Ishikawa (cell line): ENCODE data around the gene SPEF2.

ENCODE experiments used
- EP300 ChIP-seq: IDR thresholded peaks from 2 replicates; pipeline ENCODE4 v1.6.1; 2012; ENCODE audit warnings: borderline replicate concordance
- TEAD4 ChIP-seq: IDR thresholded peaks from 2 replicates; pipeline ENCODE4 v1.6.1; 2012
- TF ChIP-seq, protein P1 (sequence below): IDR thresholded peaks from 2 replicates; pipeline ENCODE4 v1.6.1; 2012
- TF ChIP-seq, protein P2 (sequence below): IDR thresholded peaks from 2 replicates; pipeline ENCODE4 v1.6.1; 2012

DNA sequence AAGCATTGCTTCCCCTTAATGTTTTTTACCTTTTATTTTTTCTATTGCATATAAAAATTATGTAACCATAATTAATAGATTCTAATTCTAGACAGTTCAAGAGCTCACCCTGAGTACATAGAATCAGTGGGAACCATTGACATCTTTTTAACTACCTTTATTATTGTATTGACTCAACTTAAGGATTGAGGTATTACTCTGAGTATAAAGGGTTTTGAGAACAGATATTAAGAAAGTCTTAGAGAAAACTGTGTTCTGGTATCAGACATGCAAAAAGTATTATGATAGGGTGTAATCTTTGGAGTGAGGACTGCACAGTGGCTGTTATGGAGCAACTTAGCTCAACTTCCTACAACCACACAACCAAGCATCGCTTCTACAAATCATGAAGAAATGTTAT lies 8.9 kb downstream of the SPEF2 start:
- TF ChIP-seq TEAD4 (no peak), EP300 (no peak)
- TF ChIP-seq, protein P1, sequence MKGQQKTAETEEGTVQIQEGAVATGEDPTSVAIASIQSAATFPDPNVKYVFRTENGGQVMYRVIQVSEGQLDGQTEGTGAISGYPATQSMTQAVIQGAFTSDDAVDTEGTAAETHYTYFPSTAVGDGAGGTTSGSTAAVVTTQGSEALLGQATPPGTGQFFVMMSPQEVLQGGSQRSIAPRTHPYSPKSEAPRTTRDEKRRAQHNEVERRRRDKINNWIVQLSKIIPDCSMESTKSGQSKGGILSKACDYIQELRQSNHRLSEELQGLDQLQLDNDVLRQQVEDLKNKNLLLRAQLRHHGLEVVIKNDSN: no peak
- TF ChIP-seq, protein P2, sequence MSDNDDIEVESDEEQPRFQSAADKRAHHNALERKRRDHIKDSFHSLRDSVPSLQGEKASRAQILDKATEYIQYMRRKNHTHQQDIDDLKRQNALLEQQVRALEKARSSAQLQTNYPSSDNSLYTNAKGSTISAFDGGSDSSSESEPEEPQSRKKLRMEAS: no peak
